Neural cell (in vitro differentiated cells): ENCODE measurements around the gene SEMA6A.

ENCODE experiments used
- EZH2 ChIP-seq: fragments of 200-600, 300-800 bp; shearing (Covaris generic), sonication (generic); IDR thresholded peaks from 2 replicates; pipeline ENCODE4 v1.6.1; 2014; ENCODE audit warnings: antibody characterized with exemption, low read length, borderline replicate concordance, mild to moderate bottlenecking; ENCODE audit not compliant: insufficient read depth, poor library complexity, severe bottlenecking
- TF ChIP-seq, protein P1 (sequence below): fragments of 450-650 bp; IDR thresholded peaks from 2 replicates; pipeline ENCODE4 v1.5.1; 2014; ENCODE audit warnings: antibody characterized with exemption, mild to moderate bottlenecking, moderate library complexity; ENCODE audit not compliant: poor library complexity, severe bottlenecking

DNA sequence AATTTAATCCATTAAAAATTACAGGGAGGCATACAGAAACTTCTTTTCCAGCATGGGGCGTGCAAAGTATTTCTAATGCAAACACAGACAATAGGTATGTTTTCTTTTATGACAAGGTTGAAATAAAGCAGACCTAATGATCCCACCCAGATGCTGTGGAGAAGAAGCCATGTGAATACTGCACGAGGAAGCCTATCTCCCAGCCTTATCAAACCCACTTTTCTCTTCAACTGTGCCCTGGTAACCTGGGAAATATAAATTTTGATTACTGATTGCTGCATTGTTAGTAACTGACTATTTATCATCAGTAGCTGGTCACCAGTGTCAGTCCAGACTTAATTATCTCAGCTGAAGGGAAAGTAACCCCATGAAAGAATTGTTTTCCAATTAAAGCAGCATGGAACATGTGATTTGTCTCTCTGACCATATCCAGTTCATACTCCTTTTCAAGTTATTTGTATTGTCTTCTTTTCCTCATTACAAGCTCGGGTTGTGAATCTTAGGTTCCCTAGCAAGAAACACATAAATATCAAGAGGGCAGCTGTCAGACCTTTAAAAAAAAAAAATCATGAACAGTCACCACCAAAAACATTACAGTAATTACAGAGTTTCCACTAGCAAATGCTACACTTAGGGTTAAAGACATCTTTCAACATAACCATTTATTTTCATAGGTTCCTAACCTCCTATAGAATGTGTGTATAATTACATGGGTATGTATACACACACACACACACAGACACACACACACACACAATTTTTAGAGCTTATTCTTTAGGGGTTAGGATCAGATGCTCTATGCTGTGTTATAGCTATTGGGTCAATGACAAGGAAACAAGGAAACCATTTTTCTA, 50.3 kb downstream of the SEMA6A start:
- TF ChIP-seq, protein P1, sequence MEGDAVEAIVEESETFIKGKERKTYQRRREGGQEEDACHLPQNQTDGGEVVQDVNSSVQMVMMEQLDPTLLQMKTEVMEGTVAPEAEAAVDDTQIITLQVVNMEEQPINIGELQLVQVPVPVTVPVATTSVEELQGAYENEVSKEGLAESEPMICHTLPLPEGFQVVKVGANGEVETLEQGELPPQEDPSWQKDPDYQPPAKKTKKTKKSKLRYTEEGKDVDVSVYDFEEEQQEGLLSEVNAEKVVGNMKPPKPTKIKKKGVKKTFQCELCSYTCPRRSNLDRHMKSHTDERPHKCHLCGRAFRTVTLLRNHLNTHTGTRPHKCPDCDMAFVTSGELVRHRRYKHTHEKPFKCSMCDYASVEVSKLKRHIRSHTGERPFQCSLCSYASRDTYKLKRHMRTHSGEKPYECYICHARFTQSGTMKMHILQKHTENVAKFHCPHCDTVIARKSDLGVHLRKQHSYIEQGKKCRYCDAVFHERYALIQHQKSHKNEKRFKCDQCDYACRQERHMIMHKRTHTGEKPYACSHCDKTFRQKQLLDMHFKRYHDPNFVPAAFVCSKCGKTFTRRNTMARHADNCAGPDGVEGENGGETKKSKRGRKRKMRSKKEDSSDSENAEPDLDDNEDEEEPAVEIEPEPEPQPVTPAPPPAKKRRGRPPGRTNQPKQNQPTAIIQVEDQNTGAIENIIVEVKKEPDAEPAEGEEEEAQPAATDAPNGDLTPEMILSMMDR, result no peak
- no peak for TF ChIP-seq EZH2
